ENCODE data around the gene U2AF2.

The U2AF2 gene

DNA sequence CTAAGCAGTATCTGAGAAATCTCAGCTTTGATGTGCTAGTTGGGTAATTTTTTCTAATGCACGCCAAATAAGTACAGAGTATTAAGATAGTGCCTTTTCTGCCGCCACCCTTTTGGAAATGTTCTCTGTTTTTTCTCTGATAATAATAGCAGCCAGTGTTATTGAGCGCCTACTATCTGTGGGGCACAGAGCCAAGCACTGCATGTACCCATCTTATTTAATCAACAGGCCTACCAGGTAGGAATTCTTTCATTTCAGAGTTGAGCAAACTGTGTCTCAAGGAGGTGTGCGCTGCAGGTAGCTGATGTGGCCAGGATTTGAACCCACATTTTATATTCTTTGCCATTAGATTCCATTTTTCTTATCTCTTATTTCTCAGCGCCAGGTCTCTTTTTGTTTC is 21.5 kb downstream of the U2AF2 start:
- DNase-seq (ENCODE audit: low spot score), result no peak

DNA sequence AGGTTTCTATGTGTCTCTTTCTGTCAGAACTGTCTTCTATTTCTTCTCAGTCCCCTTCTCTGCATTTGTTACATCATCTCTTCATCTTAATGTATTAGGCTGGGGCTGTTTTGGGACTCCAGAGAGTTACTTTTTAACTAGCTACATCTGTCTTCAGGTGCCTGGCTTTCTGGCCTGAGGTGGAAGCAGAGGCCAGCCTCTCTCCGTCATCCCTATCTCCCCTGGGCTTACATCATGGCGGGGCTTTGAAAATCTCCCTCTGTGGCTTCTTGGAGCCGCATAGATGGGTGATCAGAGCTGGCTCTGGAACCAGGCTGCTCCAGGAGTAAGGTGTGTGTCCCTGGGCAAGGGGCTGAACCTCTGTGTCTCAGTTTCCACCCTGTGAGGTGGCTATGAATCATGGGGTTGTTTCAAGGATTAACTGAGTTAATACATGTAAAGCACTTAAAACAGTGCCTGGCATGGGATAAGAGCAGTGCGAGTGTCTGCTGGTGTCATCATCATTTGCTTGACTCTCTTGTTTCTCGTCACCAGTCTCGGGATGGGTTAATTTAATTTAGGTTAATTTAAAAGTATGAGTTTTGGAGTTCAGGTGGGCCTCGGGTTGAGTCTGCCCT is 22.2 kb downstream of the U2AF2 start:
- DNase-seq (ENCODE audit: low spot score), result no peak

DNA sequence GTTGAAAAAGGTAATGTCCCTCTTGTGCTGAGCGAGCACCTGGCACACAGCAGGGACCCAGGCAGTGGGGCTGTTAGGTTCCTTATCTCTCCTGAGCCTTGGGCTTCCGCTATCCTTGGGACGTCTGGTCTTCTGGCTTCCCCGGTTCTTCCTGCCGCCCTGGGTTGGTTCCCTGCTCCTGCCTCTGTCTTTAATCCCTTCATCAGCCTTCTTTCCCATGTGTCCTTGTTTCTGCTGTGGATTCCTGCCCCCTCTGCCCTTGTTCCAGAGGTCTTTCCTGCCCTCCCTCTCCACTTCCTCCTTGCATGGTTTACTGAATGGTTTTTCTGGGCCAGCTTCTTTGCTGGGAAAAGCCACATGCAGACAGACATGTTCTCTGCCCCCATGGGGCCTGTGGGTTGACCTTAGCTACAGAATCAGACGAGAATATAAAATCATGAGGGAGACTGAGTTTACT is 22.8 kb downstream of the U2AF2 start:
- no peak for DNase-seq (ENCODE audit: low spot score)

DNA sequence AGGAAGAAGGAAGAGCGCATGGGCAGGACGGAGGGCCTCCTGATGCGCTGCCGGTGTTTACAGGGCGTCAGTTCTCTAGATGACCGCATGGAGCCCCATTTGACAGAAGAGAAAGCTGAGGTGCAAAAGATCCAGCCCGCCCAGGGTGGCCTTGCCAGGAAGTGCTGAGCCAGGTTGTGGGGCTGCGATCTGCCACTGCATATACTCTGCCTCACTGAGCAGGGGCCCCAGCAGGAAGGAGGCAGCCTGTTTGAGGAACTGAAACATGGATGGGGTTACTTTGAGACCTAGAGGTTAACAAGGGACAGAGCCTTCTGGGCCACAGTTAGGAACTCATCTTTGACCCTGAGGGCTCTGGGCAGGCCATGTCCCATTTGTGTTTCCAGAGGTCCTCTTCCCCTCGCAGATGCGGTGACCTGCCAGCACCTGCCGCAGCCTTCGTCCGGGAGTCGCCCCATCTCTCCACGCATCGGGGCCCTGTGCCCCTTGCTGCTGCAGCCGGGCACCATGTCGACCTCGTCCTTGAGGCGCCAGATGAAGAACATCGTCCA is 23.4 kb downstream of the U2AF2 start:
- no peak for DNase-seq (ENCODE audit: low spot score)

DNA sequence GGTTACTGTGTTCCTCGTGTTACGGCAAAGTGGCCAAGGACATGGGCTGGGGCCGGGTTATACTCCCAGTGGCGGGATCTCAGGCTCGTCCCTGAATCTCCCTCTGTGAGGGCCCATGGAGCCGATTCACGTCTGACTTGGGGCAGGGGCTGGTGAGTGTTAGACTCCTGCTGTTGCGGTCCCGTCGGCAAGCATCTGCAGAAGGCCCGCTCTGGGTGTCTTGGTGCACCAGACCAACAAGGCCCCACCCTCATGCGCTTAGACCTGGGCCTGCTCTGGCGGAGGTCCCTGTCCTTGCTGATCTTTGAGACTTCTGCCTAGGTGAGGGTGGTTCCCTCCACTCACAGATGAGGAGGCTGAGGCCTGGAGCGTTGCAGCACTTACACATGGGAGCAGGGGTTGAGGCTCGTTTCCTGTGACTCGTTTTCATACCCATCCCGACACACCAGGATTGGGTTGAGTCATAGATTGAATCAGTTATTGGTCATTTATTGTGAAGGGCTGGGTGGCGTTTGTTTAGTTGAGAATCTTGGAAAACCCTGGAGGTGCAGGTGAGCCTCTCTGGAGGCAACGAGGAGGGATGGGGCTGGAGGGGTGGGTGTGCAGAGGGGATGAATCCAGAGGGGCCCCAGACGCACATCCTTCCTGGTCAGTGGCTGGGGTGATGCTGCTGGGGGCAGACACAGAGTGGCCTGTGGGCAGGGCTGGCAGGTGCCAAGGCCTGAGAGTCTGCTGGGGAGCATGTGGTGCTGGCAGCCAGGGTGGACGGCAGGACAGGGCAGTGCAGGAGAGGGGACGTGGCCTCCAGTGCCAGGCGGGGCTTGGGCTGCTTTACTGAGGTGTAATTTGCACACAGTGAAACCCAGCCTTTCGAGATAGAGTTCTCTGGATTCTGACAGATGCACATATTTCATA is 24.8 kb downstream of the U2AF2 start:
- no peak for DNase-seq (ENCODE audit: low spot score)

DNA sequence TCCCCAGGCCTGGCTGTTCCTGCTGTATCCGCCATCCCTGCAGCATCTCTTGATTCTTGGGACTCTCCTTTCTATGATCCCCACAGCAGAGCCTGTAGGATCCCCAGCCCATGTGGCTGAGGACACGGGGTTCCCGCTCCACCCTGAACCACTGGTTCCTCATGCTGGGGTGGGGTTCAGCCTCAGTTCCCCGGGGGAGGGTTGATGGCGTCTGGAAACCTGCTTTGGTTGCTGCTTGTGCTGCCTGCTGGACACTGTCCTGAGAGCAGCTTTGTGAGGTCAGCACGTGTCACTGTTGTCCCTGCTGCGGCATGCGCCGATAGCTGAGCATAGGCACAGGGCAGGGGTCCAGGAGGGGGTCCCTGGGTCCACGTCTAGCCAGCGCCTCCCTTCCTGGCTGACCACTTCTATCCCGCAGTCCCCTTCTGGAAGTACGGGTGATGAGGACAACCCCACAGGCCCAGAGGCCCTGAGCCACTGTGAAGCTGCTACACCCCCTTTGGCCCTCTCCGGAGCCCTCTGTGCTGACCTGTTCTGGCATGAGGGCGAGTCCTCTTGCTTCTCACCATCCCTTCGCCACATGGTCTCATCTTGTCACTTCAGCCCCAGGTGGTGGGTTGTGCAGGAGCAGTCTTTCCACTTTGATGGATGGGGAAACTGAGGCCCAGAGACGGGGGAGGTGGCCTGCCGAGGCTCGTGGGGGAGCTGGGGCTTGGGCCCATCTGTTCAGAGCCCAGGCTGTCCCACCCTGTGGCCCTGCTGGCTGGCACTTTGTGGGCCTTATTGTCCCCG is 25.7 kb downstream of the U2AF2 start:
- DNase-seq (ENCODE audit: low spot score), result no peak

DNA sequence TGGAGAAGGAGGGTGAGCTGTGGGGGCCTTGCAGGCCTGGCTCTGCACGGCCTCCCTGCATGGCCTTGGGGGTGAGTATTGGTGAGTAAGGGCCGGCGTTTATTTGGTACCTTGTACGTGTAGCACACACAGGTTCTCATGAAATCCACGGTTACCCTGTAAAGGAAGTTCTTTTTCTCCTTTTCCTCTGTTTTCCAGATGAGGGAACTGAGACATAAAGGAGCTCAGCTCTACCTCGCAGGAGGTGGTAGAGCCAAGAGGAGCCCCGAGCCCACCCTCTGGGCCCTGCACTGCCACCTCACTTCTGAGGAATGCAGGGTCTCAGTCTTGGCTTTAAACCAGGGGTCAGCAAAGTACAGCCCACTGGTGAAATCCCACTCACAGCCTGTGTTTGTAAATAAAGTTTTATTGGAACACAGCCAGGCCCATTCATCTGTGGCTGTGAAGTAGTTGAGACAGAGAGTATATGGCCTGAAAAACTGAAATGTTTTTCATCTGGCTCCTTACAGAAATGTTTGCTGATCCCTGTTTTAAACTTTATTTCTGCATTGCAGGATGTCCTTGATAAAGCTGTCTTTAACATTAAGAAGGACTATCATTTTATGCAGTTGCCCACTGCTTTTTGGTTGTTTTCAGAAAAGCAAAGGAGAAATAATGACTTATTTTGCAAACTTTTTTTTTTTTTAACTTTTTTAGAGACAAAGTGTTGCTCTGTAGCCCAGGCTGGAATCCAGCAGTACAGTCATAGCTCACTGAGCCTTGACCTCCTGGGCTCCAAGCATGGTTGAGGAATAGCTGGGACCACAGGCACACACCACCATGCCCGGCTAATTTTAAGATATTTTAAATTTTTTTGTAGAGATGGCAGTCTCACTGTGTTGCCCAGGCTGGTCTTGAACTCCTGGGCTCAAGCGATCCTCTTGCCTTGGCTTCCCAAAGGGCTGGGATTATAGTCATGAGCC is 26.6 kb downstream of the U2AF2 start:
- DNase-seq (ENCODE audit: low spot score), result no peak

DNA sequence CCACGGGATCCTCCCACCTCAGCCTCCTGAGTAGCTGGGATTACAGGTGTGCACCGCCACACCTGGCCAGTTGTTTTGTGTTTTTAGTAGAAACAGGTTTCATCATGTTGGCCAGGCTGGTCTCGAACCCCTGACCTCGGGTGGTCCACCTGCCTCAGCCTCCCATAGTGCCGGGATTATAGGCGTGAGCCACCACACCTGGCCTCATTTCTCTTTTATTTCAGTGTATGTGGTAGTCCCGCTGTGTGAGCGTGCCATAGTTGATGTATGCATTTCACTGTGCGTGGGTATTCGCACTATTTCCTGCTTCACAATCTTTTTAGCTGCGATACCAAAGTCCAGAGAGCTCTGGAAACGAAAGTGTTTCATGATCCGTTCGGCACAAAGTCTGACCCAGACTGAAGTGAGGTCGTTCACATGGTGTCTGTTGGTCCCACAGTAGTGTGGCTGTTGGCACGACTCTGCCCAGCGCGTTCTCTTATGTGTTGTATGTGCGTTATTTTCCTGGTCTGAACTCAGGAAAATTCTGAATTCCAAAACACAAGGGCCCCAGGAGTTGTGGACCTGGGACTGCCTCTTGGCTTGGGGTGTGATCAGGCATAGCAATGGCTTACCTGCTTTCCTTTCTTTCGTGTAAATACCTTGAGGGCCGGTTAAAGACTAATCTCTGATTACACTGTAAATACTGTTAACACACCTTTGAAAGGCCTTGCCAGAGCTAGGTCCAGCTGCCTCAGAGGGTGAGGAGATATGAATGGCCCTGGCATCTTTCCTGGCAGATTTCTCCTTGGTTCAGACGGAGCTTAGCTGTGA is 28.8 kb downstream of the U2AF2 start:
- DNase-seq (ENCODE audit: low spot score), result no peak

DNA sequence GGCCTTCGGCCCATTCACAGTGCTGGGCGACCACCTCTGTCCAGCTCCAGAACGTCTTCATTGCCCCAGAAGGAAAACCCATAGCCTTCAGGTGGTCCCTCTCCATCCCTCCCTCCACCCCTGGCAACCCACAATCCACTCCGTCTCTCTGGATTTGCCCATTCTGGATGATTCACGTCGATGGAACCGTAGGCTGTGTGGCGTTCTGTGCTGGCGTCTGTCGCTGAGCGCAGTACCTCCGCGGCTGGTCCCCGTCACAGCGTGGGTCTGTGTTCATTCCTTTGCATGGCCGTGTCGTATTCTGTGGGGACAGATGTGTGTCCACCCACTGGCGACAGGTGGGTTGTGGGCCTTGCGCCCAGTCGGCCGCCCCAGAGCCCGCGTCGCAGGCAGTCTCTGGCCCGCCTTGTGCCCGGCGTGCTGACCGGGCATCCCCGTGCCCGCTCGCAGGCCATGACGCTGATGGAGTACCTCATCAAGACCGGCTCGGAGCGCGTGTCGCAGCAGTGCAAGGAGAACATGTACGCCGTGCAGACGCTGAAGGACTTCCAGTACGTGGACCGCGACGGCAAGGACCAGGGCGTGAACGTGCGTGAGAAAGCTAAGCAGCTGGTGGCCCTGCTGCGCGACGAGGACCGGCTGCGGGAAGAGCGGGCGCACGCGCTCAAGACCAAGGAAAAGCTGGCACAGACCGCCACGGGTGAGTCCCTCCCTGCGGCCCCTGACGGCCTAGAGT is 30.3 kb downstream of the U2AF2 start:
- DNase-seq (ENCODE audit: low spot score), result no peak

DNA sequence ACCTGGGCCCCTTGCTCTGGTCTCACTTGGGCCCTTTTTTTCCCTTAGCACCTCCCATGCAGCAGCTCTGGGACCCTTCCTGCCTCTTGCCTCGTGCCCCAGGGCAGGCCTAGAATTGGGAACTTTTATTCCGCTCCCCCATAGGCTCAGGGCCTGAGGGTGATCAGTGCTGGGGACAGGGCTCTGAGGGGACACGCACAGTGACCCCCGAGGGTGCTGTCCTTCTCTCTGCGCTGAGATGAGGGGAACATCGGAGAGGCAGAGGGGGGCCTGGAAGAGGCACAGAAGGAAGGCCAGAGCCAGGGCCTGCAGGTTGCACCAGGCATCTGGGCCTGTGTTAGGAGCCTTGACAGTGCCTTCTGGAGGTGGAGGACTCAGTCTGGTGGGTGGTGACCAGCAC is 30.9 kb downstream of the U2AF2 start:
- no peak for DNase-seq (ENCODE audit: low spot score)

DNA sequence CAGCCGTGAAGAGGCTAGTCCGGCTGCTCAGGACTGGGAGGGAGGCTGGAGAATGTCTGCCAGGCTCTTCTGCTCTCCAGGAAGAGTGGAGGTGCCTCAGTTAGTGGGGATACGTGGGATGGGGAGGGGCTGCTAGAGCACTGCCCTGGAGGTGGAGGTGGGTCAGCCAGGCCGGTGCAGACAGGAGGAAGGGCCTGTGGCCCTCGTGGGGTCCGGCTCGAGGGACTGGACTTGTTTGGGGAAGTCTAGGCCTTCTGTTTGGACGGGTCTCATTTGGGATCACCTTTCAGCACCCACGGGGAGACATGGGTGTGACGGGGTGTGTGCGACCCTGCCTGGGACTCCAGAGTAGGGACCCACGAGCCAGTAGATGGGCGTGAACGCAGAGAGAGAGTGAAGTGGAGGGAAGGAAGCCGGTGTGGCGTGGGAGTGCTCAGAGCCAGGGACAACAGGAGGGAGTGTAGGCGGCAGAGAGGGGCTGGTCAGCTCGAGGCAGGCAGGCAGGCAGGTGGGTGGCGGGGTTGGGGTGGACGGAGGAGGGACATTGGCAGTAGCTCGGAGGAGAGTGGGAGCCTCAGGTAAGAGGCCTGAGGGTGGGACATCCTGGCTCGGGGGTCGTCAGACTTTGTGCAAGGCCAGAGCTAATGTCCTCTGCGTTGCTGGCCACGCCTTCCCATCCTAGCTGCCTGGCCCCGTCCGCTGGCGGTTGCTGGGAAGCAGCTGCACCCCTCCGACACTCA is 31.6 kb downstream of the U2AF2 start:
- DNase-seq (ENCODE audit: low spot score), result no peak

DNA sequence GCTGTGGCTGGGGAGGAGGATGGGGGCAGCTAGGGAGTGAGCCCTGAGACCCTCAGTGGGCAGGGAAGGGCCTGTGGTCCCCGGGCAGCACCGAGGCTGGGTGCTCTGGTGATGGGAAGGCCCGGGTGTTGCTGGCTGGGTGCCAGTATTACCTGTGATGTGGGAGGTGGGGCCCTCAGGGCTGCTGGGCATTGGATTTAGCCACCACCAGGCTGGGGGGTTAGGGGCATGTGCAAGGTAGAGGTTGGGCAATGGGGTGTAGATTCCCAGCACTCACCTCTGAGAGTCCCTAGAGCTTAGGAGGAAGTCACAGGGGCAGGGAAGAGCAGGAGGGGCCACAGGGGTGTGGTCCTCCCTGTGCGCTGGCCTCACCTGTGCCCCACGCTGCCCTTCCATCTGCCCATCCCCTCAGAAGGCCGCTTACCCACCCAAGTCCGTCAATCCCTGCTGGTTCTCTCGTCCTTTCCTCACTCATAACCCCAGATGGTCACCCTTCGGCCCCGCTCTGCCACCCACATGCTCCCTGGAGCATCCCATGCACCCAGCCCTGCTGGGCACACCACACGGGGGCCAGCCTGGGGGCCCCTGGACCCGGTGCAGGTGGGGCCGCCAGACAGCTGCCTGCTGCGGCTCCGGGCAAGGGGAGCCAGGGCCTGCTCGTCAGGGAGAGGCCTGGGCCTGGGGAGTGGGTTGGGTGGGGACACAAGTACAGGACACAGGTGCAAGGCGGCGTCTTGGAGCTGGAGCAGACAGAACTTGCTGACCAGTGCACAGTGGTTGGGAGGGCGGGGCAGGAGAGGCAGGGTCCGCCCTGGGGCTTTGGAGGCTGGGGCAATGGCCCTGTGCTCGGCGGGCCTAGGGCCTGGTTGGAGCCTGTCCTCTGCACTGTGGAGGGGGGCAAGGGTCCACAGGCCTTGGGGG is 32.7 kb downstream of the U2AF2 start:
- DNase-seq (ENCODE audit: low spot score), result no peak

DNA sequence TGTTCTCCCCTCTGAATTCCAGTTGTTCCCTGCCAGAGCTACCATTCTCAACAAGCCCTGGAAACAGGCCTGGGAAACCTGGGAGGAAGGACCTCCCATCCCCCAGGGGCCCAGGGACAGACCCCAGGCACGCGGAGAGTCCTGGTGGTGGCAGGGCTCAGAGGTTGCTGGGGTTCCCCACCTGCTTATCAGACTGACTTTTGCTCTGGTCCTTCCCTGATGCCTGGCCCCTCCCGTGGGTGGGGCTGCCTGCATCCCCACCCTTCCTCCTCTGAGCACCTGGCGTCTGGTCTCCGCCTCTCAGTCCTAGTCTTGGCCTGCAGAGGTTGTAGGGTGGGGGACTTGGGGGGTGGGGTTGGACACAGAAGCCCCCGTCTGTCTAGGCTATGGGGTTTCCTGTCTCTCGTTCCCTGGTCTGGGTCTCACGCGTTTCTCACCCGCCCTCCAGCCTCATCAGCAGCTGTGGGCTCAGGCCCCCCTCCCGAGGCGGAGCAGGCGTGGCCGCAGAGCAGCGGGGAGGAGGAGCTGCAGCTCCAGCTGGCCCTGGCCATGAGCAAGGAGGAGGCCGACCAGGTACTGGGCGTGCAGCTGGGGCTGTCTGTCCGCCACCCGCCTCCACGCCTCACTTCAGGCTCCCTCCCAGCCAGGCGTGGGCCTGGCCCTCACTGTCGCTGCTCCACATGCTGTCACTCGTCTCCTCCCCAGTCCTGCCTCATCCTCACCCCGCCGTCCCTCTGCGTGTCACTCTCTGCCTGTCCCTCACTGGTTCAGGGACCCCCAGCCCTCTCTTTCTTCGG is 33.8 kb downstream of the U2AF2 start:
- DNase-seq (ENCODE audit: low spot score), result no peak

DNA sequence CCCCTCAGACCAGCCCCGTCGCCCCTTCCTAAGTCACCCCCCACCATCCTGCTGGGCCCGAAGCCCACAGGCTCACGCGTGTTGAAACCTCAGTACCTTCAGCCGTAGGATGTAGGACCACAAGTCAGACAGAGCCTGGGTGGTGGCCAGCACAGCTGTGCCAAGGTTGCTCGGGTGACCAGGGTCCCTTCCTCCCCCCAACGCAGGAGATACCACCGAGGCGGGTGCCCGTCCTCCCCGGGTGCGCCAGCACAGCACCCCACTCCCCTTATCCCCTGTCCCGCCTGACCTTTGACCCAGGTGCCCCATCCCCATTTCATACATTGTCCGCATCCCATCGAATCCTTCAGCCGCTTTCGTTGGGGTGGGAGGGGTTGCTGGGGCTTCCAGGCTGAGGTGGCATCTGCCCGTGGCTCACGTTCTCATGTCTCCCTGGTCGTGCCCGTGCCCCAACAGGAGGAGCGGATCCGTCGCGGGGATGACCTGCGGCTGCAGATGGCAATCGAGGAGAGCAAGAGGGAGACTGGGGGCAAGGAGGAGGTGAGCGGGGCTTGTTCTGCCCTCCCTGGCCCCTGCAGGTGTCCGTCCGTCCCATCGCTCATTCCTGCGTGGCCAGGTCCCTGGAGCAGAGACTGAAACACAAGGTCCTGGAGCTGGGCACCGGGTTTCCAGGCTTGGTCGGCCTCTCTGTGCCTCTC is 34.7 kb downstream of the U2AF2 start:
- no peak for DNase-seq (ENCODE audit: low spot score)

DNA sequence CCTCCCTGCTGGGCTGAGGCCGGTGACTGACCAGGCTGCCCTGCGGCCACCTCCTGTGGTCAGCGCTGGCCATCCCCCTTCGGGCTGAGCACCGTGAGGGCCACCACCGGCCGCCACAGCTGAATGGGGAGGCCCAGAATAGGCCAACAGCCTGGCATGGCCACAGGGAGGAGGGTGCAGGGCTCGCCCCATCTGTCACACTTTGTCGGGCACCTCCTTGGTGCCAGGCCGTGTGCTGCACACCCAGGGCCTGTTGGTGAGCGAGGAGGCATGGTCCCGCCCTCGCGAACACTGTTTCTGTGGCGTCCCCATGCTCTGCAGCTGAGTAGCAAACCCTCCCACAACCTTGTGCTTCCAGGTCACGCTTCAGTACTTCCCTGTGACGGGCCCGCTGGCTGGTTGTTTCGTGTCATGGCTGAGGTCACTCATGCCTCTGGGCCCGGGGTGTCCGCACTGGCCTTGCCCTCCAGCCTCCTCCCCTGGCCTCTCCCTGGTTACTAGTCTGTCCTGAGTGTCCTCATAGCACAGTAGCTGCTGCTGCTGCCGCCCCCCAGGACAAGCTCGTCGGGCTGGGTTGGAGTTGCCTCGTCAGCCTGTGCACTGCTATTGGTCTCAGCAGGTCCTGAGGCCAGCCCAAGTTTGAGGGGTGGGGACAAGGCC is 35.4 kb downstream of the U2AF2 start:
- DNase-seq (ENCODE audit: low spot score), result no peak
